ENCODE measurements around the gene ZNF496. TPM values are rescaled to one million over a fixed set of nuclear protein-coding genes. Genes with fewer than 3 reads are reported as not detected.
A peak's percentile ranks its signal among the peaks of the same experiment; 100 is the strongest.

Gene ZNF496
- total RNA-seq, 6 experiments from 2014 or later = 3.7 to 5.8 (median 5.3) TPM

DNA sequence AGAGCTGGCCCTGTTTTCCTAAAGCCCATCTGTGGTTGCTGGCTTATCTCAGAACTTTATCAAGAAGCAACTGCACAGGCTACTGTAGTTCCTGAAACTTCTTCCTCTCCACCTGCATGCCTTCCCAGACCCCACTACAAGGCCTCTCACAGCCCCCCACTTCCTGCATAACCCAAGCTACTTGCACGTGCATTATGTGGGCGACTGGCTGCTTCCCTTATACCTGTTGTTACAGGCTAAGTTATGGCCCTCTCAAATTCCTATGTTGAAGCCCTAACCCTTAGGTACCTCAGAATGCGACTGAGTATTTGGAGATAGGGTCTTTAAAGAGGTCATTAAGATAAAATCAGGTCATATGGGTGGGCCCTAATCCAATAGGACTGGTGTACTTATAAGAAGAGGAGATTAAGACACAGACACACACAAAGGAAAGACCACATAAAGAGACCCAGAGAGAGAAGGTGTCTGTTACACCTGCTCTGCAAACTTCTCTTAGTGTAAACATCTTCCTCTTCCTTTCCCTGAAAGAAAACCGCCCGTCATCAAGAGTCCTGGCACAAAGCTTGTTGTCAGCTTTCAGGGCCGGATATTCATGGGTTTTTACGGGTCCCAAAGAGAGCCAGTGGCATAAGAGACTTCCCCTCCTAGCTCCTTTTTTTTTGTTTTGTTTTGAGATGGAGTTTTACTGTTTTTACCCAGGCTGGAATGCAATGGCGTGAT is 5.1 kb downstream of the ZNF496 start:
- no peak for ATAC-seq
- no peak for TF ChIP-seq CTCF (IDR thresholded peaks at IDR 0.05)
- TF ChIP-seq POLR2A (IDR thresholded peaks at IDR 0.05) = no peak

GRCh38 chr1:247324923-247325322 is 6.7 kb downstream of the ZNF496 start:
- Histone ChIP-seq H3K27me3 (no peaks in the 10 kb centered on the region), H3K4me3 (no peak overlapping the region), H3K36me3 (peaks cover 0 to 9% (median under 1%) of the 10 kb centered on the region in 4 donors), H3K9me3 (no peaks in the 10 kb centered on the region), H3K27ac (no peak overlapping the region), H3K4me1 (no peaks in the 10 kb centered on the region)
- no peak for TF ChIP-seq CTCF (IDR thresholded peaks at IDR 0.05)
- TF ChIP-seq POLR2A (IDR thresholded peaks at IDR 0.05) = no peak
- DNase-seq (no peak), ATAC-seq (no peak)
- intact Hi-C loops (cut with DNase I) = no loop called here
- WGBS (ENCODE audit: insufficient coverage, low coverage, low lambda C conversion rate, missing lambda C conversion rate) = 100% methylated on average over 1 of the region's 2 CpGs

More for the DNA sequence above, 5.1 kb downstream of the ZNF496 start:
- H3K27ac ChIP-seq = no peak overlapping the region
- intact Hi-C loops (cut with DNase I) = no loop called here
- no peaks in the 10 kb centered on the region for H3K27me3 ChIP-seq
- no peak overlapping the region for H3K4me3 ChIP-seq
- H3K36me3 ChIP-seq = peaks cover 0 to 9% (median 0%) of the 10 kb centered on the region in 4 donors
- no peak for DNase-seq
- WGBS (ENCODE audit: insufficient coverage, low coverage, low lambda C conversion rate, missing lambda C conversion rate) = 66% methylated on average over 7 of the region's 8 CpGs
- no peaks in the 10 kb centered on the region for H3K9me3 ChIP-seq
- H3K4me1 ChIP-seq = peaks cover 0 to 6% (median 3%) of the 10 kb centered on the region in 4 donors

DNA sequence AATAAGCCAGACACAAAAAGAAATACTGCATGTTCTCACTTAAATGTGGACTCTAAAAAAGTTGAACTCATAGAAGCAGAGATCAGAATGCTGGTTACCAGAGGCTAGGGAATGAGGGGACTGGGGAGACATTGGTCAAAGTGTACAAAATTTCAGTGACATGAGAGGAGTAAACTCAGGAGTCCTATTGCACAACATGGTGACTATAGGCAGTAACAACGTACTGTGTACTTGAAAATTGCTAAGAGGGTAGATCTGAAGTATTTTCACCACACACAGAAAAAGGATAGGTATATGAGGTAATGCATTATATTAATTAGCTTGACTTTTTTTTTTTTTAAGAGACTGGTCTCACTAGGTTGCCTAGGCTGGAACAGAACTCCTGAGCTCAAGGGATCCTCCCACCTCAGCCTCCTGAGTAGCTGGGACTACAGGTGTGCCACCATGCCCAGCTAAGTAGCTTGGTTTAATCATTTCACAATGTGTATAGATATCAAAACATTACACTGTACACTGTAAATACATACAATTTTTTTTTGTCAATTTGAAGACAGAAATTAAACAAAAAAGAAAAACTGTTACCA is 7.4 kb downstream of the ZNF496 start:
- intact Hi-C loops (cut with DNase I) = no loop called here
- Histone ChIP-seq H3K27ac (no peak overlapping the region), H3K36me3 (peaks cover 0 to 9% (median under 1%) of the 10 kb centered on the region in 4 donors), H3K4me1 (no peaks in the 10 kb centered on the region), H3K27me3 (no peaks in the 10 kb centered on the region), H3K9me3 (no peaks in the 10 kb centered on the region), H3K4me3 (no peak overlapping the region)
- DNase-seq (no peak), ATAC-seq (no peak)
- no peak for TF ChIP-seq CTCF (IDR thresholded peaks at IDR 0.05)
- 73% methylated on average over 1 of the region's 1 CpG for WGBS (ENCODE audit: insufficient coverage, low coverage, low lambda C conversion rate, missing lambda C conversion rate)

- Histone ChIP-seq H3K27ac (no peak overlapping the region), H3K4me1 (no peaks in the 10 kb centered on the region), H3K4me3 (no peak overlapping the region), H3K36me3 (peaks cover 0 to 4% (median under 1%) of the 10 kb centered on the region in 4 donors), H3K27me3 (no peaks in the 10 kb centered on the region), H3K9me3 (no peaks in the 10 kb centered on the region)
- WGBS (ENCODE audit: insufficient coverage, low coverage, low lambda C conversion rate, missing lambda C conversion rate) = 78% methylated on average over 12 of the region's 12 CpGs
- DNase-seq (no peak), ATAC-seq (peak in 1 of 4 donors; percentile 30)
- intact Hi-C loops (cut with DNase I) = no loop called here
- TF ChIP-seq POLR2A (IDR thresholded peaks at IDR 0.05) (no peak), CTCF (IDR thresholded peaks at IDR 0.05) (no peak)
Measured at GRCh38 chr1:247322849-247323586, 8.6 kb downstream of the ZNF496 start.
